Measurements from ENCODE around the gene TNS2. TPM values are rescaled to one million over a fixed set of nuclear protein-coding genes. Genes with fewer than 3 reads are reported as not detected.

The TNS2 gene
- total and polyA plus RNA-seq, 9 of the 15 experiments (the other 6 are each of a cell fraction or from before 2014, with no cell fraction given): 0.28 to 3.1 (median 1.2) TPM; not detected in 1

GRCh38 chr12:53097564-53098353, 47.9 kb downstream of the TNS2 start, which contains the start of gene IGFBP6 (continued):
- TF ChIP-seq REST (IDR thresholded peaks at IDR 0.05; ENCODE audit: borderline replicate concordance): no peak
- TF ChIP-seq REST (CRISPR knock-in tag; IDR thresholded peaks at IDR 0.05; ENCODE audit: low read depth): no peak
- no peak for TF ChIP-seq MTA3 (IDR thresholded peaks at IDR 0.05; ENCODE audit: borderline replicate concordance)
- TF ChIP-seq IRF9 (tag; IDR thresholded peaks at IDR 0.05): no peak
- peak; percentile 43 to 47; a peak in 3 of 4 replicates for TF ChIP-seq MAZ (CRISPR knock-in tag; conservative IDR thresholded peaks at IDR 0.05 in 1 of 2, IDR thresholded peaks at IDR 0.05 in 1 of 2)
- TF ChIP-seq MEIS2 (IDR thresholded peaks at IDR 0.05; ENCODE audit: partially characterized antibody): no peak
- no peak for TF ChIP-seq FOSL1 (tag; conservative IDR thresholded peaks at IDR 0.05)
- TF ChIP-seq ZNF780A (CRISPR knock-in tag; IDR thresholded peaks at IDR 0.05): no peak
- TF ChIP-seq THAP12 (CRISPR knock-in tag; IDR thresholded peaks at IDR 0.05): no peak
